HG03378 (cell line): ENCODE measurements around the gene ANAPC1.
"Not testable (repeated sequence)": the region's sequence is repeated elsewhere in the genome, so short reads cannot be mapped to it uniquely, and the experiment has no call there.

Source experiments
- ATAC-seq: cut with Tn5 transposase; IDR thresholded peaks from one replicate; pipeline ENCODE4 v1.9.1; 2021; ENCODE audit warnings: mild to moderate bottlenecking, moderate library complexity; ENCODE audit not compliant: unreplicated experiment

The ANAPC1 gene

GRCh38 chr2:111741517-111741916 lies 142.5 kb downstream of the ANAPC1 start:
- not testable (repeated sequence) for ATAC-seq

- ATAC-seq, result not testable (repeated sequence)
Measured at GRCh38 chr2:111735838-111736721, 147.9 kb downstream of the ANAPC1 start.

GRCh38 chr2:111735420-111735819 lies 148.6 kb downstream of the ANAPC1 start:
- not testable (repeated sequence) for ATAC-seq

GRCh38 chr2:111729812-111730458 lies 154.1 kb downstream of the ANAPC1 start:
- ATAC-seq, result not testable (repeated sequence)

- ATAC-seq, result not testable (repeated sequence)
Measured at GRCh38 chr2:111727611-111728110, 156.3 kb downstream of the ANAPC1 start.

- ATAC-seq, result not testable (repeated sequence)
Measured at GRCh38 chr2:111725742-111726141, 158.3 kb downstream of the ANAPC1 start.

GRCh38 chr2:111719610-111720009 lies 164.4 kb downstream of the ANAPC1 start:
- not testable (repeated sequence) for ATAC-seq
